NCI-H2171 treated with DMSO at 0.1 percent for 48 hours (cell line): Measurements from ENCODE around the gene EEF1A1.
"Not testable (repeated sequence)": the region's sequence is repeated elsewhere in the genome, so short reads cannot be mapped to it uniquely, and the experiment has no call there.

ENCODE experiments used
- DNase-seq: peaks from one replicate; lab custom pipeline; 2025; lab: John Stamatoyannopoulos, UW

EEF1A1 gene

DNA sequence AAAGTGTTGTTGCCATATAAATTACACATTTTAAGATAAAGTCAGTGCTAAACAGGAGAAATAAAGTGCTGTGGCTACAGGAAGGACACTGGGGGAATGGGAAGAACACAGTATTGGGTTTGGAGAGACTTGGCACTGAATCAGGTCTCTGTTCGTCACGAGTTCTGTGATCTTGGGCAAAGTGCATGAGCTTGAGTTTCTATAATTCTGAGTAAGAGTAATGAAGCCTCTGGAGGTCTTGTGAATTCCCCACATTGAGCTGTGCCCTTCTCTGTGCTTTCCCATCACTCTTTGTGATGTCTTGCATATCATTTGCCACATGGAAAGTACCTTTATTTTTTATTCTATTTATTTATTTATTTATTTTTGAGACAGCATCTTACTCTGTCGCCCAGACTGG, 16.8 kb upstream of the EEF1A1 start:
- no peak for DNase-seq

- DNase-seq = no peak
Measured at GRCh38 chr6:73534628-73535027, 13.8 kb upstream of the EEF1A1 start.

DNA sequence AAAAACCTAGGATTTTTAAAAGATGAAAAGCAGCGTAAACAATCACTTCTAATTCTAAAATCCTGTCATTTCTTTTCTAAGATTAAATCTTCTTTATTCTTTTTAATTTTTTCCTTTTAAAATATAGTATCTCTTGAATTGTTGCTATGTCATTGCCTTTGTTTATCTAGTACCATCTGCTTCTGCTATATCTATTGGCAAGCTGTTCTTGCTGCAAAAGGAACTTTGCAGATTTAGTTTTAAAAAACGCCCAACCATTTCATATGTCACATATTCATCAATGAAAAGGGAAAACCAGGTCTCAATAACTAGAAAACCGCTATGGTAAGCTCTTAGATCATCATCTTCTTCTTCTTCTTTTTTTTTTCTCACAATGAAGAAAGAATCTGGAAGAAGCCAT, 11.5 kb upstream of the EEF1A1 start:
- DNase-seq = peak; percentile 8

DNA sequence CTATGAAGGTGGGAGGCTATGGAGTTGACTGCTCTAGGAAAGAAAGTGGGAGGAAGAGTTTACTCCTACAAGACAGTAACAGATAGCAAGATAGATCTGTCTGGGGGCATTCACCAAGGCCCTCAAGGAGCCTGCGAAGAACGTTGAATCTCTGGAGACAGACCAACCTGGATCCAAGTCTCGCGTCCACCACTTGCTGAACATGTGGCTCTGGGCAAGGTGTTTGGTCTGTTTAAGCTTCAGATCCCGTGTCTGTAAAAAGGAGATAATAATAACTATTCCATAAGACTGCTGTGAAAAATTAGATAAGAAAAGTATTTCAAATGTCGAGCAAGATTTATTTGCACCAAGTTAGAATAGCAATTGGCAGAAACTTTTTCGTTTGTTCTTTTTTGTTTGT, 8.1 kb upstream of the EEF1A1 start:
- no peak for DNase-seq

GRCh38 chr6:73525546-73526330, 4.9 kb upstream of the EEF1A1 start:
- DNase-seq = no peak

DNA sequence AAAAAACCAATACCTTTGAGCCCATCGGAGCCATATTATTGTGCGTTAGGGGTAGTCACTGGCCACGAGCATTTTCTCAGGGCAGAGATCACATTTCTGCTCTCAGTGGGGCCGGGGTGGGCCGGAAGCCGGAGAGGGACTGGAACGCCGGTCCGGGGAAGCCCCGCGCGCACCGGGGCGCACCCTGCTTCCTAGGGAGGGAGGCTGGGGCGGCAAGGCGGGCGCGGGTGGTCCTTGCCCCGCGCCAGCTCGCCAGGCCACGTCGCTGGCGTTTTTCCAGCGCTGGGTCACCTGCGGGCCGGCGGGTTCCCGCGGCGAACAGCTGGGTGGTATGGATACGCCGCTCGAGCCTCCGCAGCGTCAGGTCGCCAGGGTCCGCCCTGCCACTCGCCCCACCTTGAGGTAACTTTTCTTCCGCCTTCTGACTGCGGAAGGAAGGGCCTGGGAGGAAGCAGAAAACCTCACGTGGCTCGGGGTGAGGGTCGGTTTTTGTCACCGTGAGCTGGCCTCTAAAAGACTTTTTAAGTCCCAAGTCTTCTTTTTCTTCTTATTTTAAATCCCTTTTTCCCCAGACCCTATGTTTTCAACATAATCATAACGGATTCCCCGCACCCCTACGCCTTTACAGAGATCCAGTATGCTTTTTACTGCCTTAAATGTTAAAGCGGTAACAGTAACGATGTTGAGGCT, 2.7 kb upstream of the EEF1A1 start:
- no peak for DNase-seq

- DNase-seq = peak; percentile 79
Measured at GRCh38 chr6:73521351-73521985, 636 bp upstream of the EEF1A1 start.

DNA sequence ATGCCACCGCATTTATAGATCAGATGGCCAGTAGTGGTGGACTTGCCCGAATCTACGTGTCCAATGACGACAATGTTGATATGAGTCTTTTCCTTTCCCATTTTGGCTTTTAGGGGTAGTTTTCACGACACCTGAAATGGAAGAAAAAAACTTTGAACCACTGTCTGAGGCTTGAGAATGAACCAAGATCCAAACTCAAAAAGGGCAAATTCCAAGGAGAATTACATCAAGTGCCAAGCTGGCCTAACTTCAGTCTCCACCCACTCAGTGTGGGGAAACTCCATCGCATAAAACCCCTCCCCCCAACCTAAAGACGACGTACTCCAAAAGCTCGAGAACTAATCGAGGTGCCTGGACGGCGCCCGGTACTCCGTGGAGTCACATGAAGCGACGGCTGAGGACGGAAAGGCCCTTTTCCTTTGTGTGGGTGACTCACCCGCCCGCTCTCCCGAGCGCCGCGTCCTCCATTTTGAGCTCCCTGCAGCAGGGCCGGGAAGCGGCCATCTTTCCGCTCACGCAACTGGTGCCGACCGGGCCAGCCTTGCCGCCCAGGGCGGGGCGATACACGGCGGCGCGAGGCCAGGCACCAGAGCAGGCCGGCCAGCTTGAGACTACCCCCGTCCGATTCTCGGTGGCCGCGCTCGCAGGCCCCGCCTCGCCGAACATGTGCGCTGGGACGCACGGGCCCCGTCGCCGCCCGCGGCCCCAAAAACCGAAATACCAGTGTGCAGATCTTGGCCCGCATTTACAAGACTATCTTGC, 725 bp downstream of the EEF1A1 start:
- peak; percentile 42 for DNase-seq

DNA sequence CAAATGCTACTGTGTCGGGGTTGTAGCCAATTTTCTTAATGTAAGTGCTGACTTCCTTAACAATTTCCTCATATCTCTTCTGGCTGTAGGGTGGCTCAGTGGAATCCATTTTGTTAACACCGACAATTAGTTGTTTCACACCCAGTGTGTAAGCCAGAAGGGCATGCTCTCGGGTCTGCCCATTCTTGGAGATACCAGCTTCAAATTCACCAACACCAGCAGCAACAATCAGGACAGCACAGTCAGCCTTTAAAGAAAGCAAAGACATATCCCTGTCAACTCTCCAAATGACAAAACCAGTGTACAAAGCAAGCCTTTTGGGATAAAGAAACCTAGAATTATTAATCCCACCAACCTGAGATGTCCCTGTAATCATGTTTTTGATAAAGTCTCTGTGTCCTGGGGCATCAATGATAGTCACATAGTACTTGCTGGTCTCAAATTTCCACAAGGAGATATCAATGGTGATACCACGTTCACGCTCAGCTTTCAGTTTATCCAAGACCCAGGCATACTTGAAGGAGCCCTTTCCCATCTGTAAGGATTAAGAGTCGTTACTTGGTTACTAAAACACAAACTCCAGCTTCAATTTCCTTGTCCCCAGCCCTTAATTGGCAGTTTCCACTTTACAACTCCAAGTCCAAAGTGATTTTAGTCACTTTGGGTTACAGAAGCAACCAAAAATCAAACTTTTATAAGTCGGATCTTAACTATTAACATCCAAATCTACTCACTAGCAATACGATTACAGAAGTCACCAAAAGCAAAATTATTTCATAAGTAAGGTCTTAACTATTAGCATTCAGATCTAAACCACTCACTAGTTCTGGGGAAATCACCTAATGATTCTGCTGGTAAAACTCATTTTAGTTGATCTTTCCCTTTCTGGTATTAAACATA, 1.6 kb downstream of the EEF1A1 start:
- not testable (repeated sequence) for DNase-seq

DNA sequence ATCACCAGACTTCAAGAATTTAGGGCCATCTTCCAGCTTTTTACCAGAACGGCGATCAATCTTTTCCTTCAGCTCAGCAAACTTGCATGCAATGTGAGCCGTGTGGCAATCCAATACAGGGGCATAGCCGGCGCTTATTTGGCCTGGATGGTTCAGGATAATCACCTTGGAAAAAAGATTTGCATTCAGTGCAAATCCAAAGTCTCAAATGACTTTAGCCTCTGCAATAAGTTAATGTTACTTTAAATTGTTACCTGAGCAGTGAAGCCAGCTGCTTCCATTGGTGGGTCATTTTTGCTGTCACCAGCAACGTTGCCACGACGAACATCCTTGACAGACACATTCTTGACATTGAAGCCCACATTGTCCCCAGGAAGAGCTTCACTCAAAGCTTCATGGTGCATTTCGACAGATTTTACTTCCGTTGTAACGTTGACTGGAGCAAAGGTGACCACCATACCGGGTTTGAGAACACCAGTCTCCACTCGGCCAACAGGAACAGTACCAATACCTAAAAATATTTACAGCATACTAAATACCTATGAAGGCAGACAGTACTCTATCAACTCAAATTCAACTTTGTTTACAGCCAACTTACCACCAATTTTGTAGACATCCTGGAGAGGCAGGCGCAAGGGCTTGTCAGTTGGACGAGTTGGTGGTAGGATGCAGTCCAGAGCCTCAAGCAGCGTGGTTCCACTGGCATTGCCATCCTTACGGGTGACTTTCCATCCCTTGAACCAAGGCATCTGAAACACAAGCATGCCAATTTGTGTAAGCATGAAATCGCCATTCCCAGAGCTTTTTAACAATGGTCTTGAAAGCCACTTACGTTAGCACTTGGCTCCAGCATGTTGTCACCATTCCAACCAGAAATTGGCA, 2.5 kb downstream of the EEF1A1 start:
- not testable (repeated sequence) for DNase-seq

GRCh38 chr6:73516514-73517489, 4.0 kb downstream of the EEF1A1 start:
- no peak for DNase-seq

GRCh38 chr6:73515204-73515655, 5.6 kb downstream of the EEF1A1 start:
- peak; percentile 27 for DNase-seq

GRCh38 chr6:73514746-73515110, 6.1 kb downstream of the EEF1A1 start:
- DNase-seq = no peak

GRCh38 chr6:73513496-73513854, 7.4 kb downstream of the EEF1A1 start:
- DNase-seq = no peak

DNA sequence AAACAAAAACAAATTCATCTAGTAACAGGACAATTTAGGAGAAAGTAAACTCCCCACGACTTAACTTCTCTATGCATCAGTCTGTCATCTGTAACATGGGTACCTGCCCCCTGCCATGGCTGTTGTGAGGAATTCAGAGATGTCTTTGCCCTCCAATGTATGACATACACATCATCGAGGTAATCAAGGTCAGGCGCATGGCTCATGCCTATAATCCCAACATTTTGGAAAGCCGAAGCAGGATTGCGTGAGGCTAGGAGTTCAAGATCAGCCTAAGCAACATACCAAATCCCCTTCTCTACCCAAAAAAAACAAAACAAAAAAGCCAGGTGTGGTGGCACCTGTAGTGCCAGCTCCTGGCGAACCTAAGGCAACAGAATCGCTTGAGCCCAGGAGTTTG, 9.0 kb downstream of the EEF1A1 start:
- no peak for DNase-seq

GRCh38 chr6:73509851-73510250, 11.0 kb downstream of the EEF1A1 start:
- DNase-seq = no peak

GRCh38 chr6:73508776-73509175, 12.1 kb downstream of the EEF1A1 start:
- DNase-seq = no peak

DNA sequence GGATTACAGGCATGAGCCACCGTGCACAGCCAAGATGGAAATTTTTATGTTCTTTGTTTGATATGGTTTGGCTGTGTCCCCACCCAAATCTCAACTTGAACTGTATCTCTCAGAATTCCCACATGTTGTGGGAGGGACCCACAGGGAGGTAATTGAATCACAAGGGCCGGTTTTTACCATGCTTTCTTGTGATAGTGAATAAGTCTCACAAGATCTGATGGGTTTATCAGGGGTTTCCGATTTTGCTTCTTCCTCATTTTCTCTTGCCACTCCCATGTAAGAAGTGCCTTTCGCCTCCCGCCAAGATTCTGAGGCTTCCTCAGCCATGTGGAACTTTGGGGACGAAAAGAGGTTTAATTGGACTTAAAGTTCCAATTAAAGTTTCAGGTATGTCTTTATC, 14.6 kb downstream of the EEF1A1 start:
- DNase-seq = no peak

- DNase-seq = not testable (repeated sequence)
Measured at GRCh38 chr6:73505705-73506104, 15.1 kb downstream of the EEF1A1 start.
